ENCODE data around the gene EREG. TPM values are rescaled to one million over a fixed set of nuclear protein-coding genes. Genes with fewer than 3 reads are reported as not detected.

Gene EREG
- total RNA-seq, 1 experiment from 2014 or later = not detected

- no peak overlapping the region for H2BK12ac ChIP-seq (ENCODE audit: insufficient read length, low read depth, low read length)
- H3K14ac ChIP-seq (ENCODE audit: insufficient read depth, low read length) = no peak overlapping the region
- no peaks in the 10 kb centered on the region for H3K27me3 ChIP-seq (ENCODE audit: insufficient read depth, low read length)
- Mint-ChIP-seq H3K36me3 (ENCODE audit: insufficient read depth in 1 of 3, low read depth in 3 of 3) (peaks cover 0 to 1% (median 0%) of the 10 kb centered on the region in 3 experiments; a peak in 1 of 7 replicates), H3K27me3 (ENCODE audit: low read depth) (no peaks in the 10 kb centered on the region), H3K9me3 (peaks cover 7% of the 10 kb centered on the region in 2 experiments; a peak in 4 of 5 replicates), H3K4me3 (no peak overlapping the region), H3K4me1 (peaks cover 5 to 6% of the 10 kb centered on the region in 2 experiments; a peak in 3 of 4 replicates), H3K27ac (no peak overlapping the region)
- no peak overlapping the region for H4K91ac ChIP-seq (ENCODE audit: insufficient read length, low read depth, low read length)
- no peaks in the 10 kb centered on the region for H3K79me1 ChIP-seq (ENCODE audit: insufficient read depth, low read depth, low read length, poor library complexity, severe bottlenecking)
- no peaks in the 10 kb centered on the region for H3K79me2 ChIP-seq (ENCODE audit: insufficient read depth, low read length)
- no peak overlapping the region for H3K4ac ChIP-seq (ENCODE audit: low read depth, low read length)
- no peak overlapping the region for H3K18ac ChIP-seq (ENCODE audit: insufficient read length, low read depth, low read length)
- no peak overlapping the region for H4K5ac ChIP-seq (ENCODE audit: insufficient read length, low read depth, low read length)
- H3K4me1 ChIP-seq (ENCODE audit: insufficient read depth, low read length) = no peaks in the 10 kb centered on the region
- no peaks in the 10 kb centered on the region for H3K23me2 ChIP-seq (ENCODE audit: insufficient read length, low read depth, low read length, poor library complexity, severe bottlenecking)
- no peak overlapping the region for H3K27ac ChIP-seq (ENCODE audit: insufficient read length, low read depth, low read length)
- H2BK15ac ChIP-seq (ENCODE audit: low read depth, low read length) = no peak overlapping the region
- no peak overlapping the region for H2BK5ac ChIP-seq (ENCODE audit: insufficient read length, low read length)
- DNase-seq = no peak
- no peak overlapping the region for H3K56ac ChIP-seq (ENCODE audit: insufficient read length, low read depth, low read length)
- H4K20me1 ChIP-seq (ENCODE audit: control insufficient read depth, insufficient read depth, insufficient read length) = no peaks in the 10 kb centered on the region
- H4K8ac ChIP-seq (replicated peaks; ENCODE audit: insufficient read length, low read depth, low read length) = no peak overlapping the region
- no peak overlapping the region for H3K4me2 ChIP-seq (ENCODE audit: insufficient read depth, insufficient read length, low read length)
- H2BK20ac ChIP-seq (ENCODE audit: low read depth, low read length, poor library complexity, severe bottlenecking) = no peak overlapping the region
- H3T11ph ChIP-seq (ENCODE audit: low read length) = no peak overlapping the region
- H2BK120ac ChIP-seq (ENCODE audit: low read depth, low read length, poor library complexity, severe bottlenecking) = no peak overlapping the region
- H3K23ac ChIP-seq (ENCODE audit: insufficient read length, low read depth, low read length) = no peak overlapping the region
- no peaks in the 10 kb centered on the region for H3K9me3 ChIP-seq (ENCODE audit: control insufficient read depth, low read depth, low read length)
- no peak overlapping the region for H2AK5ac ChIP-seq (ENCODE audit: insufficient read length, low read length)
- H2AFZ ChIP-seq (ENCODE audit: low read length) = no peak overlapping the region
- TF ChIP-seq CTCF (conservative IDR thresholded peaks at IDR 0.05) = no peak
- no CpG with 5 or more reads among the region's 5 CpGs for WGBS (ENCODE audit: extremely low coverage, insufficient read length, low lambda C conversion rate)
- no peak overlapping the region for H3K9ac ChIP-seq (ENCODE audit: extremely low read depth, insufficient read length, low read length)
Measured at GRCh38 chr4:74420863-74421262, 55.9 kb downstream of the EREG start.
